Astrocyte (in vitro differentiated cells and primary cell): ENCODE results near the gene RIMS4.

ENCODE experiments used
- CTCF ChIP-seq: IDR thresholded peaks from 2 replicates; pipeline ENCODE4 v1.5.1; 2011; ENCODE audit warnings: low read depth, mild to moderate bottlenecking, inconsistent platforms, low read length, moderate library complexity; ENCODE audit not compliant: insufficient read depth
- EZH2 ChIP-seq: IDR thresholded peaks from 2 replicates; pipeline ENCODE4 v1.6.1; 2012; ENCODE audit warnings: mild to moderate bottlenecking, low read length, inconsistent platforms; ENCODE audit not compliant: insufficient read depth

- TF ChIP-seq EZH2 = no peak
- no peak for TF ChIP-seq CTCF
These were observed 70.4 kb downstream of the RIMS4 start for GRCh38 chr20:44739942-44740341.
